ENCODE results near the gene ICOS. TPM values are rescaled to one million over a fixed set of nuclear protein-coding genes. Genes with fewer than 3 reads are reported as not detected.

ICOS gene
- total RNA-seq, result not detected in 2 replicates

GRCh38 chr2:203936535-203936934 is at the start of gene ICOS:
ICOS (plus strand) TSS chr2:203936763; CDS start chr2:203936815, 52 bp downstream.

Other genes starting within 250 kb of the ICOS start
- gene CD28, start 230.1 kb upstream of the ICOS start, total RNA-seq, result not detected in 2 replicates
- not detected in 2 replicates for gene CTLA4, start 69.0 kb upstream of the ICOS start, total RNA-seq